Neural cell (in vitro differentiated cells): ENCODE data around the gene ZNHIT1. TPM values are rescaled to one million over a fixed set of nuclear protein-coding genes. Genes with fewer than 3 reads are reported as not detected.

Experiments
- H2AFZ ChIP-seq: fragments of 200-600, 300-800 bp; sonication (generic), shearing (Covaris generic); 2 replicates; pipeline ENCODE4 v1.6.0; 2014; ENCODE audit warnings: low read depth, mild to moderate bottlenecking, antibody characterized with exemption, low read length, moderate library complexity
- H3F3A ChIP-seq: fragments of 200-600 bp; shearing (Covaris generic); 2 replicates; pipeline ENCODE4 v1.6.1; 2016; ENCODE audit warnings: mild to moderate bottlenecking, moderate library complexity, mixed read lengths, antibody characterized with exemption, low read length; ENCODE audit not compliant: insufficient read depth, poor library complexity, severe bottlenecking
- H3K27ac ChIP-seq: fragments of 200-600, 300-800 bp; sonication (generic), shearing (Covaris generic); 2 replicates; pipeline ENCODE4 v1.5.1; 2014; ENCODE audit warnings: mild to moderate bottlenecking, low read length, moderate library complexity
- H3K27me3 ChIP-seq: fragments of 300-800, 200-600 bp; sonication (generic), shearing (Covaris generic); 2 replicates; pipeline ENCODE4 v1.6.0; 2014; ENCODE audit warnings: mild to moderate bottlenecking, low read depth, low read length, moderate library complexity; ENCODE audit not compliant: insufficient read depth
- H3K36me3 ChIP-seq: fragments of 300-800, 200-600 bp; sonication (generic), shearing (Covaris generic); 2 replicates; pipeline ENCODE4 v1.5.1; 2014; ENCODE audit warnings: mild to moderate bottlenecking, antibody characterized with exemption, low read length, moderate library complexity; ENCODE audit not compliant: insufficient read depth
- H3K4me2 ChIP-seq: fragments of 300-800, 200-600 bp; sonication (generic), shearing (Covaris generic); 2 replicates; pipeline ENCODE4 v1.6.0; 2014; ENCODE audit warnings: mild to moderate bottlenecking, low read length
- H3K4me3 ChIP-seq: fragments of 300-800, 200-600 bp; sonication (generic), shearing (Covaris generic); 2 replicates; pipeline ENCODE4 v1.5.1; 2014; ENCODE audit warnings: mild to moderate bottlenecking, low read length, moderate library complexity
- H3K79me2 ChIP-seq: fragments of 200-600 bp; shearing (Covaris generic); replicated peaks from 2 replicates; pipeline ENCODE4 v1.6.0; 2014; ENCODE audit warnings: mild to moderate bottlenecking, low read length, moderate library complexity; ENCODE audit not compliant: insufficient read depth
- H3K9ac ChIP-seq: fragments of 300-800, 200-600 bp; sonication (generic), shearing (Covaris generic); 2 replicates; pipeline ENCODE4 v1.6.1; 2016; ENCODE audit warnings: mild to moderate bottlenecking, low read length, mixed read lengths
- H3K9me2 ChIP-seq: fragments of 200-600 bp; shearing (Covaris generic); 2 replicates; pipeline ENCODE4 v1.6.1; 2016; ENCODE audit warnings: mild to moderate bottlenecking, low read length, mixed read lengths; ENCODE audit not compliant: insufficient read depth
- H3K9me3 ChIP-seq: fragments of 200-600, 300-800 bp; sonication (generic), shearing (Covaris generic); 2 replicates; pipeline ENCODE4 v1.6.1; 2016; ENCODE audit warnings: mild to moderate bottlenecking, mixed run types, low read length, moderate library complexity, mixed read lengths
- H4K20me1 ChIP-seq: fragments of 200-600 bp; shearing (Covaris generic); 2 replicates; pipeline ENCODE4 v1.6.1; 2016; ENCODE audit warnings: mild to moderate bottlenecking, mixed run types; ENCODE audit not compliant: insufficient read depth
- CTCF ChIP-seq: fragments of 450-650 bp; IDR thresholded peaks from 2 replicates; pipeline ENCODE4 v1.5.1; 2014; ENCODE audit warnings: antibody characterized with exemption, mild to moderate bottlenecking, moderate library complexity; ENCODE audit not compliant: poor library complexity, severe bottlenecking
- EP300 ChIP-seq: fragments of 450-650 bp; conservative IDR thresholded peaks from 2 replicates; pipeline ENCODE4 v1.6.1; 2014; ENCODE audit warnings: antibody characterized with exemption, mild to moderate bottlenecking, moderate library complexity; ENCODE audit not compliant: poor library complexity, severe bottlenecking
- EZH2 ChIP-seq: fragments of 200-600, 300-800 bp; shearing (Covaris generic), sonication (generic); IDR thresholded peaks from 2 replicates; pipeline ENCODE4 v1.6.1; 2014; ENCODE audit warnings: antibody characterized with exemption, low read length, borderline replicate concordance, mild to moderate bottlenecking; ENCODE audit not compliant: insufficient read depth, poor library complexity, severe bottlenecking
- MXI1 ChIP-seq: fragments of 450-650 bp; conservative IDR thresholded peaks from 2 replicates; pipeline ENCODE4 v1.6.1; 2014; ENCODE audit warnings: antibody characterized with exemption, mild to moderate bottlenecking; ENCODE audit not compliant: poor library complexity, severe bottlenecking
- POLR2AphosphoS5 ChIP-seq: IDR thresholded peaks from 2 replicates; pipeline ENCODE4 v1.6.1; 2012
- RAD21 ChIP-seq: fragments of 450-650 bp; conservative IDR thresholded peaks from 2 replicates; pipeline ENCODE4 v1.6.1; 2014; ENCODE audit warnings: antibody characterized with exemption, mild to moderate bottlenecking, moderate library complexity
- REST ChIP-seq: IDR thresholded peaks from 2 replicates; pipeline ENCODE4 v1.6.1; 2012; ENCODE audit warnings: borderline replicate concordance
- SMC3 ChIP-seq: fragments of 450-650 bp; conservative IDR thresholded peaks from 2 replicates; pipeline ENCODE4 v1.6.1; 2014; ENCODE audit warnings: antibody characterized with exemption, mild to moderate bottlenecking, moderate library complexity; ENCODE audit not compliant: poor library complexity
- TAF1 ChIP-seq: IDR thresholded peaks from 2 replicates; pipeline ENCODE4 v1.6.1; 2012; ENCODE audit warnings: low read depth
- polyA plus RNA-seq: library from polyadenylated mRNA; depleted of rRNA; stranded (reverse); fragments of >200 nt; gene quantifications from 2 replicates; pipeline ENCODE4 v1.2.3, GENCODE V29; 2014

Gene ZNHIT1
- polyA plus RNA-seq, 1 donor from 2014 or later, result 176 TPM

DNA sequence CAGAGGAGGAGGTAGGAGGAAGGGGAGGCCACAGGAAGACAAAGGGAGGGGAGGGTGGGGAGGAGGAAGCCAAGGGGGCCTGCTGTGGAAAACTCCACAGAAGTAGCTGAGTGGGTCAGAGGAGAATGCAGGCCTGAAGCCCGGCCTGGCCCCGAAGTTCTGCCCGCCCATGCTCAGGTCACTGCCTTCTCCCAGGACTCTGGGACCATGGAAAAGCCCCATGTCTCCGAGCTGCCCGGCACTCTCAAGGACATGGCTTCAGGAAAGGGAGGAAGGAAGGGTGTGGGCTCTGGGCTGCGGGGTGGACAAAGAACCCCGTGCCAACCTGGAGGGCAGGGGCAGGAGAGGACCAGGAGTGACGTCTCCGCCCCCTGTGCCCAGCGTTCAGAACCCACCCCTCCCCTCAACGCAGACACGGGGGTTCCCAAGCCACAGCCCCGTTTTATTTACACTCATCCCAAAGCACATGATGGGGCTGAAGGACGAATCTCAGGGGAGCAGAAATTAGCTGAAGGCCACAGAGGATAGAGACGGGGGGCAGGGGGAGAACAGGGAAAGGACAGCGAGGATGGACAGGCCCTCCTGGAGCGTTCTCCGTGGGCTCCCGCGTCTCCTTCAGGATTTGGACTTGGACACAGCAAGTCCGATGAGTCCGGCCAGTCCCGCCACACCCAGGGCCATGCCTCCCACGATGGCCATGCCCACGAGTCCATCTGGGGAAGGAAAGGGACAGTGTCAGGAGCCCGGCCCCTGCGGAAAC lies 21.4 kb downstream of the ZNHIT1 start:
- Histone ChIP-seq H3K9ac (no peak overlapping the region), H4K20me1 (no peaks in the 10 kb centered on the region), H3K9me2 (no peaks in the 10 kb centered on the region), H3K4me2 (no peak overlapping the region), H3K4me3 (no peak overlapping the region), H2AFZ (no peak overlapping the region), H3K9me3 (no peaks in the 10 kb centered on the region), H3K27ac (no peak overlapping the region), H3F3A (no peaks in the 10 kb centered on the region), H3K36me3 (no peaks in the 10 kb centered on the region), H3K79me2 (peaks cover 12% of the 10 kb centered on the region), H3K27me3 (no peaks in the 10 kb centered on the region)
- TF ChIP-seq POLR2AphosphoS5 (no peak), EZH2 (no peak), CTCF (no peak), MXI1 (no peak), REST (no peak), TAF1 (no peak), SMC3 (no peak), RAD21 (no peak)

DNA sequence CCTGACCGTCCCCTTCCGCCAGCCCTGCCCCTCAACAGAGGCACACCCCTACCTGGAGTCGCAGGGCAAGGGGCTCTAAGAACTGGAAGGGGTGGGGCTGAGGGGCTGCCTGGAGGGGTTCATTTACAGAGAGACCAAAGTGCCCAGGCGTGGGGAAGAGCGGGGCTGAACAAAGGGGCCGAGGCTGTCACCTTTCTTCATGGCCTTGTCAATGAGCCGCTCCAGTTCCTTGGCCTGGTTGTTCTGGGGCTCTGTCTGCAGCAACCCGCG lies 21.9 kb downstream of the ZNHIT1 start:
- Histone ChIP-seq H3K4me2 (no peak overlapping the region), H3F3A (no peaks in the 10 kb centered on the region)

More for the DNA sequence above, 21.9 kb downstream of the ZNHIT1 start:
- Histone ChIP-seq H3K9ac (no peak overlapping the region), H3K27ac (no peak overlapping the region), H4K20me1 (no peaks in the 10 kb centered on the region), H3K27me3 (no peaks in the 10 kb centered on the region), H3K9me3 (no peaks in the 10 kb centered on the region), H3K36me3 (no peaks in the 10 kb centered on the region), H2AFZ (no peak overlapping the region), H3K79me2 (peaks cover 12% of the 10 kb centered on the region), H3K9me2 (no peaks in the 10 kb centered on the region), H3K4me3 (no peak overlapping the region)
- TF ChIP-seq CTCF, result no peak
- no peak for TF ChIP-seq MXI1
- no peak for TF ChIP-seq POLR2AphosphoS5
- no peak for TF ChIP-seq EZH2
- TF ChIP-seq SMC3, result no peak
- no peak for TF ChIP-seq REST
- TF ChIP-seq EP300, result no peak
- no peak for TF ChIP-seq TAF1
- TF ChIP-seq RAD21, result no peak
